Hepatocyte (in vitro differentiated cells): Measurements from ENCODE around the gene CDYL. TPM values are rescaled to one million over a fixed set of nuclear protein-coding genes. Genes with fewer than 3 reads are reported as not detected.

Experiments used
- DNase-seq: peaks from one replicate; pipeline ENCODE4 v3.0.0-alpha.2; 2016; ENCODE audit warnings: low spot score
- H2AFZ ChIP-seq: fragments of 200-600 bp; sonication (generic); 2 replicates; pipeline ENCODE4 v1.6.0; 2016; ENCODE audit warnings: antibody characterized with exemption, mild to moderate bottlenecking
- H3K27ac ChIP-seq: fragments of 200-600 bp; sonication (generic); 2 replicates; pipeline ENCODE4 v1.5.1; 2016; ENCODE audit warnings: mild to moderate bottlenecking
- H3K27me3 ChIP-seq: fragments of 200-600 bp; sonication (generic); 2 replicates; pipeline ENCODE4 v1.6.1; 2016
- H3K36me3 ChIP-seq: fragments of 200-600 bp; sonication (generic); replicated peaks from 2 replicates; pipeline ENCODE4 v1.5.1; 2016; ENCODE audit warnings: low read depth; ENCODE audit not compliant: insufficient read depth
- H3K4me1 ChIP-seq: fragments of 200-600 bp; sonication (generic); 2 replicates; pipeline ENCODE4 v1.5.1; 2016; ENCODE audit warnings: mild to moderate bottlenecking, moderate library complexity; ENCODE audit not compliant: insufficient read depth
- H3K4me2 ChIP-seq: fragments of 200-600 bp; sonication (generic); 2 replicates; pipeline ENCODE4 v1.6.0; 2016
- H3K4me3 ChIP-seq: fragments of 200-600 bp; sonication (generic); 2 replicates; pipeline ENCODE4 v1.5.1; 2016; ENCODE audit warnings: mild to moderate bottlenecking
- H3K79me2 ChIP-seq: fragments of 200-600 bp; sonication (generic); 2 replicates; pipeline ENCODE4 v1.6.0; 2017; ENCODE audit warnings: mild to moderate bottlenecking
- H3K9me2 ChIP-seq: fragments of 200-600 bp; sonication (generic); replicated peaks from 2 replicates; pipeline ENCODE4 v1.6.0; 2017; ENCODE audit warnings: mild to moderate bottlenecking; ENCODE audit not compliant: insufficient read depth
- H3K9me3 ChIP-seq: fragments of 200-600 bp; sonication (generic); 2 replicates; pipeline ENCODE4 v1.5.1; 2016; ENCODE audit warnings: low read depth, mild to moderate bottlenecking
- H4K20me1 ChIP-seq: fragments of 200-600 bp; sonication (generic); 2 replicates; pipeline ENCODE4 v1.6.0; 2016; ENCODE audit warnings: mild to moderate bottlenecking; ENCODE audit not compliant: insufficient read depth, poor library complexity, severe bottlenecking
- CTCF ChIP-seq: fragments of 200-600 bp; sonication (generic); IDR thresholded peaks from 2 replicates; pipeline ENCODE4 v1.5.1; 2016; ENCODE audit warnings: antibody characterized with exemption, mild to moderate bottlenecking; ENCODE audit not compliant: poor library complexity
- EZH2 ChIP-seq: fragments of 200-600 bp; sonication (generic); IDR thresholded peaks from 2 replicates; pipeline ENCODE4 v1.6.1; 2016; ENCODE audit warnings: antibody characterized with exemption, mild to moderate bottlenecking, borderline replicate concordance
- EZH2phosphoT487 ChIP-seq: fragments of 200-600 bp; sonication (generic); IDR thresholded peaks from one replicate; pipeline ENCODE4 v1.6.1; 2018; ENCODE audit warnings: antibody characterized with exemption, mild to moderate bottlenecking, low read depth, moderate library complexity; ENCODE audit not compliant: unreplicated experiment, severe bottlenecking
- WGBS: methylation state at CpG from one replicate; pipeline ENCODE4 v1.1.6; 2016; ENCODE audit warnings: low lambda C conversion rate; ENCODE audit errors: missing lambda C conversion rate; 5-methylcytosine and 5-hydroxymethylcytosine counted together
- polyA plus RNA-seq: library from polyadenylated mRNA; unstranded; fragments of >200 nt; fragmentation: Nextera tagmentation; extraction: Ambion mirVana; gene quantifications from 2 replicates; pipeline ENCODE4 v1.2.1, GENCODE V29; 2016
- total RNA-seq: library from RNA; depleted of rRNA; stranded (reverse); fragments of >200 nt; gene quantifications from 2 replicates; pipeline ENCODE4 v1.2.3, GENCODE V29; 2014

Gene CDYL
- total and polyA plus RNA-seq, 2 experiments from 2014 or later: 25.3 to 30.4 TPM

DNA sequence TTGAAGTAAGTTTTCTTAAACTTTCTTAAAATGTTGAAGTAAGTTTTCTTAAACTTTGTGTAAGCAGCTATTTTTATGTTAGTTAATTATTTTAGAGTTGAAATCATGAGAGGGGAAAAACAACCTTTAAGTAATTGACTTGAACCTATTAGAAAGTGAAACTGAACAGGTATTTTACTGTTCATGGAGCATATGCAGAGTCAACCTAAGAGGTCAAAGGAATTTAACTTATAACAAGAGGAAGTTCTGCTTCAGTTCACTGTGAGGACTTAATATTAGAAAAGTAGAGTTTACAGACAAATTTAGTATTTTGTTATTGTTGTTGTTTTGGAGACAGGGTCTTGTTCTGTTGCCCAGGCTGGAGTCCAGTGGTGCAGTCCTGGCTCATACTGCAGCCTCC, 38.0 kb downstream of the CDYL start:
- TF ChIP-seq CTCF: no peak
- no peak for TF ChIP-seq EZH2phosphoT487
- TF ChIP-seq EZH2: no peak

DNA sequence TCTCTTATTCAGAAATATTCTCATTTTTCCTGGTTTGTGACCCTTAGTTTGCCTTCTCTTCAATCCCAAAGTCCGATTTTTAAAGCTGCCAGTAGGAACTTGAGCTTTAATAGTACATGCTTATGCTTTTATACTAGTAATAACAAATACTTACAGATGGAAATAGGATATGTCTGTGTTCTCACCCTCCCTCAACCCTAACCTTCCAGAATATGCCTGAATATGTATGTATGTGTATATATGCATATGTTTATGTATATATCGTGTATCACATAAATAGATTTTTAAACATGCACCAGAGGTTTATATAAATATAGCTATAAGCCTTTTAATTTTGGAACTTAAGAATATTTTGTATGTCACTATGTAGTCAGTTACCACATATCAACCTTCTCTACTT, 38.8 kb downstream of the CDYL start:
- H3K4me1 ChIP-seq: peaks cover 5% of the 10 kb centered on the region
- no peaks in the 10 kb centered on the region for H3K27me3 ChIP-seq
- no peaks in the 10 kb centered on the region for H3K36me3 ChIP-seq
- TF ChIP-seq EZH2: no peak
- TF ChIP-seq EZH2phosphoT487: no peak
- no peak for TF ChIP-seq CTCF
- DNase-seq: no peak
- no peak overlapping the region for H3K4me3 ChIP-seq
- H3K9me3 ChIP-seq: no peaks in the 10 kb centered on the region
- no peak overlapping the region for H3K27ac ChIP-seq
- H3K4me2 ChIP-seq: no peak overlapping the region
- H3K9me2 ChIP-seq: no peaks in the 10 kb centered on the region
- peaks cover 59% of the 10 kb centered on the region for H4K20me1 ChIP-seq
- H3K79me2 ChIP-seq: peaks cover 100% of the 10 kb centered on the region
- H2AFZ ChIP-seq: no peak overlapping the region
- 73% methylated on average over 2 of the region's 2 CpGs for whole genome bisulfite sequencing

More for the DNA sequence above, 38.0 kb downstream of the CDYL start:
- no peaks in the 10 kb centered on the region for H3K9me2 ChIP-seq
- peaks cover 55% of the 10 kb centered on the region for H4K20me1 ChIP-seq
- peaks cover 5% of the 10 kb centered on the region for H3K4me1 ChIP-seq
- DNase-seq: no peak
- peaks cover 98% of the 10 kb centered on the region for H3K79me2 ChIP-seq
- H2AFZ ChIP-seq: no peak overlapping the region
- H3K36me3 ChIP-seq: no peaks in the 10 kb centered on the region
- H3K27ac ChIP-seq: no peak overlapping the region
- H3K4me3 ChIP-seq: no peak overlapping the region
- H3K4me2 ChIP-seq: no peak overlapping the region
- H3K27me3 ChIP-seq: no peaks in the 10 kb centered on the region
- H3K9me3 ChIP-seq: no peaks in the 10 kb centered on the region

DNA sequence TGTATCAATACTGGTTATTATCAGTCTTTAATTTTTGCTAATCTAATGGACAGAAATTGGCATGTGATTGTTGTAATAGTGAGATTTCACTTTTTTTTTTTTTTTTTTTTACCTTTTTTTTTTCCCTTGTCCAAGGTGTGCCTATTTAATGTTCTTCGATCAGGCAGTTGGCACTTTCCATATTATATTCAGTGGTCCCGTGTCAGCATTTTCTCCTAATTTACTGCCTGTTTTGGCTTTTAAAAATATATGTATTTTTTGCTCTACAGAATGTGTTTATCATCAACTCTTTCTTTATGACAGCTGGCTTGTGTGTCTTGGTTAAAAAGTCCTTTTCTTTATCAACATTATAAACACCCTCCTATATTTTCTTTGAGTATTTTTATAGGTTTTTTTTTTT, 39.4 kb downstream of the CDYL start:
- no peak overlapping the region for H2AFZ ChIP-seq
- WGBS: 94% methylated on average over 2 of the region's 2 CpGs
- no peak for TF ChIP-seq EZH2phosphoT487
- TF ChIP-seq EZH2: no peak
- no peak for TF ChIP-seq CTCF
- H3K79me2 ChIP-seq: peaks cover 100% of the 10 kb centered on the region
- H3K4me2 ChIP-seq: no peak overlapping the region
- H3K9me3 ChIP-seq: no peaks in the 10 kb centered on the region
- H3K4me1 ChIP-seq: peaks cover 5% of the 10 kb centered on the region
- no peaks in the 10 kb centered on the region for H3K36me3 ChIP-seq
- peaks cover 65% of the 10 kb centered on the region for H4K20me1 ChIP-seq
- DNase-seq: no peak
- H3K27me3 ChIP-seq: no peaks in the 10 kb centered on the region
- H3K9me2 ChIP-seq: no peaks in the 10 kb centered on the region
- no peak overlapping the region for H3K4me3 ChIP-seq
- no peak overlapping the region for H3K27ac ChIP-seq

GRCh38 chr6:4816904-4817303, 40.7 kb downstream of the CDYL start:
- H4K20me1 ChIP-seq: peaks cover 65% of the 10 kb centered on the region
- no peak overlapping the region for H3K4me3 ChIP-seq
- H3K4me1 ChIP-seq: no peaks in the 10 kb centered on the region
- no peak overlapping the region for H3K27ac ChIP-seq
- H2AFZ ChIP-seq: no peak overlapping the region
- H3K79me2 ChIP-seq: peaks cover 100% of the 10 kb centered on the region
- H3K27me3 ChIP-seq: no peaks in the 10 kb centered on the region
- no peaks in the 10 kb centered on the region for H3K36me3 ChIP-seq
- no peaks in the 10 kb centered on the region for H3K9me3 ChIP-seq
- no peak overlapping the region for H3K4me2 ChIP-seq
- no peak for DNase-seq
- no peak for TF ChIP-seq CTCF
- no peak for TF ChIP-seq EZH2phosphoT487
- TF ChIP-seq EZH2: no peak
- WGBS: 91% methylated on average over 2 of the region's 2 CpGs
- no peaks in the 10 kb centered on the region for H3K9me2 ChIP-seq
